Osteoblast (primary cell): ENCODE results near the gene FOXN4. TPM values are rescaled to one million over a fixed set of nuclear protein-coding genes. Genes with fewer than 3 reads are reported as not detected.
A peak's percentile ranks its signal among the peaks of the same experiment; 100 is the strongest.

ENCODE experiments used
- DNase-seq: peaks from one replicate; pipeline ENCODE4 v3.0.0; 2011; ENCODE audit warnings: low spot score, mixed read lengths; ENCODE audit not compliant: insufficient read length; ENCODE audit errors: missing footprints
- H2AFZ ChIP-seq: 2 replicates; pipeline ENCODE4 v1.6.0; 2011; ENCODE audit warnings: mild to moderate bottlenecking, low read length
- H3K27ac ChIP-seq: 2 replicates; pipeline ENCODE4 v1.5.1; 2011; ENCODE audit warnings: mild to moderate bottlenecking, low read depth, low read length, moderate library complexity
- H3K27me3 ChIP-seq: 2 replicates; pipeline ENCODE4 v1.6.0; 2012; ENCODE audit warnings: mild to moderate bottlenecking, control low read depth, inconsistent platforms, low read length, moderate library complexity; ENCODE audit not compliant: insufficient read depth
- H3K36me3 ChIP-seq: 2 replicates; pipeline ENCODE4 v1.5.1; 2011; ENCODE audit warnings: mild to moderate bottlenecking, low read length, control low read depth, moderate library complexity; ENCODE audit not compliant: insufficient read depth
- H3K4me1 ChIP-seq: 2 replicates; pipeline ENCODE4 v1.5.1; 2011; ENCODE audit warnings: mild to moderate bottlenecking, low read length, control low read depth, moderate library complexity; ENCODE audit not compliant: insufficient read depth
- H3K4me2 ChIP-seq: 2 replicates; pipeline ENCODE4 v1.6.0; 2011; ENCODE audit warnings: mild to moderate bottlenecking, low read length; ENCODE audit not compliant: insufficient read depth
- H3K4me3 ChIP-seq: fragments of 200-600 bp; sonication (generic); 3 replicates; pipeline ENCODE4 v1.5.1; 2012; ENCODE audit warnings: mild to moderate bottlenecking, low read length, inconsistent platforms; ENCODE audit not compliant: insufficient read depth
- H3K79me2 ChIP-seq: 2 replicates; pipeline ENCODE4 v1.6.0; 2012; ENCODE audit warnings: mild to moderate bottlenecking, low read length, control low read depth, inconsistent platforms; ENCODE audit not compliant: insufficient read depth
- H3K9me3 ChIP-seq: 2 replicates; pipeline ENCODE4 v1.5.1; 2011; ENCODE audit warnings: low read depth, low read length, control low read depth
- H4K20me1 ChIP-seq: 2 replicates; pipeline ENCODE4 v1.6.0; 2012; ENCODE audit warnings: mild to moderate bottlenecking, low read length, control low read depth; ENCODE audit not compliant: insufficient read depth
- CTCF ChIP-seq: IDR thresholded peaks from 2 replicates; pipeline ENCODE4 v1.5.1; 2011; ENCODE audit warnings: mild to moderate bottlenecking, low read depth, low read length, moderate library complexity; ENCODE audit errors: extremely low read depth
- total RNA-seq: library from RNA; depleted of rRNA; stranded (reverse); fragments of >200 nt; gene quantifications from 2 replicates; pipeline ENCODE4 v1.2.3, GENCODE V29; 2012

FOXN4 gene
- total RNA-seq, 1 donor = not detected

DNA sequence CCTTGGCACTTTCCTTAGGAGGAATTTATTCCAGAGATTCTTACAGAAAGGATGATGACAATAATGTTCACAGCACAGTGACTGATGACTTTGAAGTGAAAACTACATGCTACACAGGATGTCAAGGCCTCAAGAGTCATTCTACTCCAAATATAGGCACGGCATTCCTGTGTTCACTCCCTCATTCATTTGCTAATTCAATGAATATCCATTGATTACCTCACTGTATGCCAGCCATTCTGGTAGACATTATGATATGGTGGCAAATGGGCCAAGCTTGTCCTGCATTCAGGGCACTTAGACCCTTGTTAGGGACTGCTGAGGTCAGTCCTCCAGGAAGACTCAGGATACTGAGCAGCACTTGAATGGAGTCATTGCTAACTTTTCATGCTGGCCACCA lies 48.0 kb downstream of the FOXN4 start:
- no peaks in the 10 kb centered on the region for H3K27me3 ChIP-seq
- no peaks in the 10 kb centered on the region for H3K9me3 ChIP-seq
- peak; percentile 4 for DNase-seq
- TF ChIP-seq CTCF = no peak
- no peak overlapping the region for H2AFZ ChIP-seq
- no peak overlapping the region for H3K4me2 ChIP-seq
- H3K4me1 ChIP-seq = no peaks in the 10 kb centered on the region
- no peaks in the 10 kb centered on the region for H3K79me2 ChIP-seq
- H3K4me3 ChIP-seq = no peak overlapping the region
- H3K36me3 ChIP-seq = no peaks in the 10 kb centered on the region
- H3K27ac ChIP-seq = no peak overlapping the region
- H4K20me1 ChIP-seq = no peaks in the 10 kb centered on the region

DNA sequence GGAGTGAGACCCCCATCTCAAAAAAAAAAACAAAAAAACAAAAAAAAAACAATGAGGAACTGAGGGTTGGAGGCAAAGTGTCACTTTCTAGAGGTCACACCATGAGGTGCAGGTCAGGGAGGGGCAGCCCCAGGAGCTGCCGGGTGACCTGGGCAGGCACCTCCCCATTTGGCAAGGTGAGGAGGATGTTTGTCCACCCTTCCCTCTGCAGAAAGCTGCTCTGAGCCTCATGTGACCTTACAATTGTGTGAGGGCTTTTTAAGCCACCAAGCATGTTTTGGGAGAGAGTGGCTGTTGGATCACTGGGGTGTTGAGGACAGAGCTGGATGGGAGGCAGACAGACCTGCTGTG lies 49.6 kb downstream of the FOXN4 start:
- no peak overlapping the region for H3K4me3 ChIP-seq
- no peaks in the 10 kb centered on the region for H3K9me3 ChIP-seq
- H3K27ac ChIP-seq = no peak overlapping the region
- H3K4me2 ChIP-seq = no peak overlapping the region
- no peak for TF ChIP-seq CTCF
- H3K79me2 ChIP-seq = no peaks in the 10 kb centered on the region
- no peak overlapping the region for H2AFZ ChIP-seq
- no peaks in the 10 kb centered on the region for H3K4me1 ChIP-seq
- H3K27me3 ChIP-seq = no peaks in the 10 kb centered on the region
- H4K20me1 ChIP-seq = no peaks in the 10 kb centered on the region
- no peaks in the 10 kb centered on the region for H3K36me3 ChIP-seq
- DNase-seq = peak; percentile 15

DNA sequence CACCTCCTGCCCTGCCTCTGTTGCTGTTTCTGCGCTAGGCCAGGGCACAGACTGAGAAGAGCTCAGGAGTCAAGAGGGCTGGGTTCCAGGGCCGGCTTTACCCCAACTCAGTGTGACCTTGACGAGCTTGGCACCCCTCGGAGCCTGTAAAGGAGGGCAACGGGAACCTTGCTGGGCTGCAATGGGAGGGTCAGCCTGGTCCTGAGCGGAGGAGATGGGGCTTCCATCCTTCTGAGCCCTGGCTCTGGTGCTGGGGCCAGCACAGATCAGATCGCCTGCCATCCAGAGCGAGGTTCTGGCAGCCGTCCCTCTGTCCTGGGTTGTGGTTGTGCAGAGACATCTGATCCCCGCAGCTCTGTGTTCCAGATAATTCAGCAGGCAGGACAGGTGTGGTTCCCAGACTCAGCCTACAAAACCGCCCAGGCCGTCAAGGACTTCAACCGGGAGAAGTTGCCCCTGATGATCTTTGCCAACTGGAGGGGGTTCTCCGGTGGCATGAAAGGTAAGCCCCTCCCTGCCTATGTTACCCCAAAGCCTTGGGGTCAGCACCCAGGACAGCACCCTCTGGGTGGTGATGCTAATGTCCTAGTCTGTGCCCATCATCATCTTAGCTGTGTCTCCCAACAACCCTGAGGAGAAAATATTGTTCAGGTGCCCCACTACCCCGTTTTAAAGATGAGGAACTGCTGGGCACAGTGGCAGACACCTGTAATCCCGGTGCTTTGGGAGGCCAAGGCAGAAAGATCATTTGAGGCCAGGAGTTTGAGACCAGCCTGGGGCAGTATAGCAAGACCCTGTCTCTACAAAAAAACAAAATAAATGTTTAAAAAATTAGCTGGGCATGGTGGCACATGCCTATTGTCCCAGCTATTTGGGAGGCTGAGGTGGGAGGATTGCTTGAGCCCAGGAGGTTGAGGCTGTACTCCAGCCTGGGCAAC lies 50.2 kb downstream of the FOXN4 start:
- Histone ChIP-seq H2AFZ (no peak overlapping the region), H3K4me1 (no peaks in the 10 kb centered on the region), H3K27me3 (no peaks in the 10 kb centered on the region), H3K36me3 (no peaks in the 10 kb centered on the region), H3K9me3 (peaks cover 3% of the 10 kb centered on the region), H4K20me1 (no peaks in the 10 kb centered on the region), H3K27ac (no peak overlapping the region), H3K4me2 (no peak overlapping the region), H3K79me2 (no peaks in the 10 kb centered on the region), H3K4me3 (no peak overlapping the region)
- peak; percentile 42 for DNase-seq
- no peak for TF ChIP-seq CTCF

- no peaks in the 10 kb centered on the region for H3K36me3 ChIP-seq
- DNase-seq = peak; percentile 5
- no peak for TF ChIP-seq CTCF
- no peak overlapping the region for H2AFZ ChIP-seq
- no peaks in the 10 kb centered on the region for H3K4me1 ChIP-seq
- no peaks in the 10 kb centered on the region for H3K79me2 ChIP-seq
- no peak overlapping the region for H3K4me2 ChIP-seq
- H4K20me1 ChIP-seq = no peaks in the 10 kb centered on the region
- no peak overlapping the region for H3K27ac ChIP-seq
- H3K9me3 ChIP-seq = peaks cover 4% of the 10 kb centered on the region
- H3K4me3 ChIP-seq = no peak overlapping the region
- no peaks in the 10 kb centered on the region for H3K27me3 ChIP-seq
These were observed 50.9 kb downstream of the FOXN4 start for GRCh38 chr12:109258201-109258600.
